Calu3 (cell line): ENCODE data around the gene MMP11. TPM values are rescaled to one million over a fixed set of nuclear protein-coding genes. Genes with fewer than 3 reads are reported as not detected.

Experiments used
- BruUV-seq: library from RNA; stranded (reverse); fragments of 400-500 nt; replicated peaks from 2 replicates; lab custom pipeline; 2021; lab: Mats Ljungman, UMichigan
- CTCF ChIA-PET: fragments of 300-600 bp; sonication (Branson Sonifier 250); formaldehyde crosslinking; loops from one replicate; lab custom pipeline; 2022; ENCODE audit warnings: antibody characterized with exemption; lab: Charles Lee
- DNase-seq: peaks from one replicate; pipeline ENCODE4 v3.0.0; 2022
- H3K27ac Mint-ChIP-seq: one replicate; pipeline ENCODE4 v1.8.0; 2022; ENCODE audit warnings: mixed read lengths; ENCODE audit not compliant: unreplicated experiment
- H3K27me3 Mint-ChIP-seq: one replicate; pipeline ENCODE4 v1.8.0; 2022; ENCODE audit warnings: mixed read lengths; ENCODE audit not compliant: unreplicated experiment
- H3K36me3 Mint-ChIP-seq: one replicate; pipeline ENCODE4 v1.8.0; 2022; ENCODE audit warnings: mild to moderate bottlenecking, moderate library complexity, mixed read lengths; ENCODE audit not compliant: insufficient read depth, unreplicated experiment
- H3K4me1 Mint-ChIP-seq: one replicate; pipeline ENCODE4 v1.8.0; 2022; ENCODE audit warnings: mild to moderate bottlenecking, low read depth, mixed read lengths; ENCODE audit not compliant: unreplicated experiment
- H3K4me3 Mint-ChIP-seq: one replicate; pipeline ENCODE4 v1.8.0; 2022; ENCODE audit warnings: mild to moderate bottlenecking, low read depth, moderate library complexity, mixed read lengths; ENCODE audit not compliant: unreplicated experiment
- H3K9me3 Mint-ChIP-seq: one replicate; pipeline ENCODE4 v1.8.0; 2022; ENCODE audit warnings: low read depth, mixed read lengths; ENCODE audit not compliant: unreplicated experiment
- CTCF ChIP-seq: fragments of 200-600 bp; IDR thresholded peaks from one replicate; pipeline ENCODE4 v1.8.0; 2022; ENCODE audit warnings: antibody characterized with exemption; ENCODE audit not compliant: unreplicated experiment
- intact Hi-C: fragments of 100-400 bp; cut with micrococcal nuclease; formaldehyde crosslinking; loops from one replicate; pipeline ENCODE4 v1.10.0; 2022; ENCODE audit not compliant: unreplicated experiment
- total RNA-seq: library from RNA; stranded (reverse); gene quantifications from 2 replicates; pipeline ENCODE4 v1.2.3, GENCODE V29; 2022

MMP11 gene
- total RNA-seq, 1 experiment from 2014 or later, result 2.0 TPM

GRCh38 chr22:23817146-23817545 lies 44.5 kb downstream of the MMP11 start:
- no peak overlapping the region for H3K27ac Mint-ChIP-seq
- BruUV-seq, result no TSS peak
- H3K36me3 Mint-ChIP-seq, result peaks cover 29% of the 10 kb centered on the region
- CTCF ChIA-PET, result interaction anchor here (0.6 kb wide), 1 partner anchor 713 kb away, joined by 3 read pairs; no protein-coding TSS in a partner anchor
- no peaks in the 10 kb centered on the region for H3K9me3 Mint-ChIP-seq
- H3K4me1 Mint-ChIP-seq, result no peaks in the 10 kb centered on the region
- no peak for DNase-seq
- TF ChIP-seq CTCF, result no peak
- intact Hi-C loops, result no loop called here
- H3K4me3 Mint-ChIP-seq, result no peak overlapping the region
- no peaks in the 10 kb centered on the region for H3K27me3 Mint-ChIP-seq

- no TSS peak for BruUV-seq
- no peak for DNase-seq
- no peak for TF ChIP-seq CTCF
- H3K27me3 Mint-ChIP-seq, result no peaks in the 10 kb centered on the region
- no peak overlapping the region for H3K27ac Mint-ChIP-seq
- CTCF ChIA-PET, result interaction anchor here (0.6 kb wide), 1 partner anchor 80 kb away, joined by 3 read pairs; no protein-coding TSS in a partner anchor
- peaks cover 43% of the 10 kb centered on the region for H3K36me3 Mint-ChIP-seq
- no peaks in the 10 kb centered on the region for H3K4me1 Mint-ChIP-seq
- H3K4me3 Mint-ChIP-seq, result no peak overlapping the region
- H3K9me3 Mint-ChIP-seq, result no peaks in the 10 kb centered on the region
- intact Hi-C loops, result no loop called here
These were observed 45.9 kb downstream of the MMP11 start for GRCh38 chr22:23818541-23818940.

- H3K27ac Mint-ChIP-seq, result no peak overlapping the region
- DNase-seq, result no peak
- CTCF ChIA-PET, result interaction anchor here (0.6 kb wide), 1 partner anchor 10 kb away, joined by 3 read pairs; no protein-coding TSS in a partner anchor
- H3K4me3 Mint-ChIP-seq, result no peak overlapping the region
- H3K4me1 Mint-ChIP-seq, result no peaks in the 10 kb centered on the region
- H3K36me3 Mint-ChIP-seq, result peaks cover 38% of the 10 kb centered on the region
- H3K27me3 Mint-ChIP-seq, result no peaks in the 10 kb centered on the region
- no TSS peak for BruUV-seq
- H3K9me3 Mint-ChIP-seq, result no peaks in the 10 kb centered on the region
- intact Hi-C loops, result no loop called here
- no peak for TF ChIP-seq CTCF
These were observed 48.1 kb downstream of the MMP11 start for GRCh38 chr22:23820748-23821211.

GRCh38 chr22:23822101-23822671 lies 49.5 kb downstream of the MMP11 start:
- Mint-ChIP-seq H3K4me3 (no peak overlapping the region), H3K9me3 (no peaks in the 10 kb centered on the region), H3K27ac (no peak overlapping the region), H3K27me3 (no peaks in the 10 kb centered on the region), H3K4me1 (no peaks in the 10 kb centered on the region), H3K36me3 (peaks cover 32% of the 10 kb centered on the region)
- no peak for DNase-seq
- intact Hi-C loops, result no loop called here
- CTCF ChIA-PET, result interaction anchor here (0.6 kb wide), 1 partner anchor 241 kb away, joined by 3 read pairs; no protein-coding TSS in a partner anchor
- TF ChIP-seq CTCF, result no peak
- no TSS peak for BruUV-seq
